ENCODE measurements around the gene STAC.

- TF ChIP-seq POLR2AphosphoS5 (IDR thresholded peaks at IDR 0.05; ENCODE audit: low read depth) (no peak), GABPA (IDR thresholded peaks at IDR 0.05; ENCODE audit: low read depth) (no peak), REST (IDR thresholded peaks at IDR 0.05; ENCODE audit: insufficient replicate concordance, low read depth) (no peak), SPI1 (IDR thresholded peaks at IDR 0.05; ENCODE audit: borderline replicate concordance, low read depth) (no peak)
- TF ChIP-seq, protein P1, sequence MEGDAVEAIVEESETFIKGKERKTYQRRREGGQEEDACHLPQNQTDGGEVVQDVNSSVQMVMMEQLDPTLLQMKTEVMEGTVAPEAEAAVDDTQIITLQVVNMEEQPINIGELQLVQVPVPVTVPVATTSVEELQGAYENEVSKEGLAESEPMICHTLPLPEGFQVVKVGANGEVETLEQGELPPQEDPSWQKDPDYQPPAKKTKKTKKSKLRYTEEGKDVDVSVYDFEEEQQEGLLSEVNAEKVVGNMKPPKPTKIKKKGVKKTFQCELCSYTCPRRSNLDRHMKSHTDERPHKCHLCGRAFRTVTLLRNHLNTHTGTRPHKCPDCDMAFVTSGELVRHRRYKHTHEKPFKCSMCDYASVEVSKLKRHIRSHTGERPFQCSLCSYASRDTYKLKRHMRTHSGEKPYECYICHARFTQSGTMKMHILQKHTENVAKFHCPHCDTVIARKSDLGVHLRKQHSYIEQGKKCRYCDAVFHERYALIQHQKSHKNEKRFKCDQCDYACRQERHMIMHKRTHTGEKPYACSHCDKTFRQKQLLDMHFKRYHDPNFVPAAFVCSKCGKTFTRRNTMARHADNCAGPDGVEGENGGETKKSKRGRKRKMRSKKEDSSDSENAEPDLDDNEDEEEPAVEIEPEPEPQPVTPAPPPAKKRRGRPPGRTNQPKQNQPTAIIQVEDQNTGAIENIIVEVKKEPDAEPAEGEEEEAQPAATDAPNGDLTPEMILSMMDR (IDR thresholded peaks at IDR 0.05; ENCODE audit: insufficient read depth, low read length), result no peak
Measured at GRCh38 chr3:36373084-36373483, 7.2 kb upstream of the STAC start.
